ENCODE measurements around the gene CDKN2AIP.

DNA sequence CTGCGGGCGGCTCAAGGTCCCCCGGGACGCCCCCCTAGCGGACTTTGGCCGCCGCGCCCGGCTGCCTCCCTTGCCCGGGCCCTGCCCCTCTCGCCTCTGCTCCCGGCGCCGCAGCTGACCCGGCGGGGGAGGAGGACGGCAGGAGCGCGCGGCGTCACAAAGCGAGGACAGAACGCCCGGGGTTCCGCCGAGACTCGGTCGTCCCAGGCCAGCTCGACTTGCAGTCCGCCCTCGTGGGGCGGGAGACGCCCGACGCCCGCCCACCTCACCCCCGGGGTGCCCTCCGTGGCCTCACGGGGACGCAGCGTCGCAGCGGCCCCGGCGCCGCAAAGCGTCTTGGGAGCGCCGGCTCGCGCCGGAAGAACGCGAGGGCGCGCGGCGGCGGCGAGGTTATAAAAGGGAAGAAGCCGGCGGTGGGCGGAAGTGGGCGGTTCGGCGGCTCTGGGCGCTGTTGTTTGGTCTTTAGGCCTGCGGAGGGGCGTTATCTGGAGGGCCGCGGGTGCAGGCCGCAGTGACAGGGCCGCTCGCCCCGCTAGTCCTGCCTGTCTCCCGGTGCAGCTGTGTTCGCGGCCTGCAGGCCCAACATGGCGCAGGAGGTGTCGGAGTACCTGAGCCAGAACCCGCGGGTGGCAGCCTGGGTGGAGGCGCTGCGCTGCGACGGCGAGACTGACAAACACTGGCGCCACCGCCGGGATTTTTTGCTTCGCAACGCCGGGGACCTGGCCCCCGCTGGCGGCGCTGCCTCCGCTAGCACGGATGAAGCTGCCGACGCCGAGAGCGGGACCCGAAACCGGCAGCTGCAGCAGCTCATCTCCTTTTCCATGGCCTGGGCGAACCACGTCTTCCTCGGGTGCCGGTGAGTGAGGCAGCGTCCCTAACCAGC is at the start of gene CDKN2AIP:
- no peak for TF ChIP-seq GATA1 (IDR thresholded peaks at IDR 0.05; ENCODE audit: low read depth, low read length)
- TF ChIP-seq POLR2A (IDR thresholded peaks at IDR 0.05; ENCODE audit: low read length) = peak; percentile 97
